GM18907 (cell line): ENCODE measurements around the gene TENM4.

Experiments used
- ATAC-seq: cut with Tn5 transposase; IDR thresholded peaks from one replicate; pipeline ENCODE4 v1.9.1; 2021; ENCODE audit warnings: mild to moderate bottlenecking, moderate library complexity; ENCODE audit not compliant: unreplicated experiment

Gene TENM4

DNA sequence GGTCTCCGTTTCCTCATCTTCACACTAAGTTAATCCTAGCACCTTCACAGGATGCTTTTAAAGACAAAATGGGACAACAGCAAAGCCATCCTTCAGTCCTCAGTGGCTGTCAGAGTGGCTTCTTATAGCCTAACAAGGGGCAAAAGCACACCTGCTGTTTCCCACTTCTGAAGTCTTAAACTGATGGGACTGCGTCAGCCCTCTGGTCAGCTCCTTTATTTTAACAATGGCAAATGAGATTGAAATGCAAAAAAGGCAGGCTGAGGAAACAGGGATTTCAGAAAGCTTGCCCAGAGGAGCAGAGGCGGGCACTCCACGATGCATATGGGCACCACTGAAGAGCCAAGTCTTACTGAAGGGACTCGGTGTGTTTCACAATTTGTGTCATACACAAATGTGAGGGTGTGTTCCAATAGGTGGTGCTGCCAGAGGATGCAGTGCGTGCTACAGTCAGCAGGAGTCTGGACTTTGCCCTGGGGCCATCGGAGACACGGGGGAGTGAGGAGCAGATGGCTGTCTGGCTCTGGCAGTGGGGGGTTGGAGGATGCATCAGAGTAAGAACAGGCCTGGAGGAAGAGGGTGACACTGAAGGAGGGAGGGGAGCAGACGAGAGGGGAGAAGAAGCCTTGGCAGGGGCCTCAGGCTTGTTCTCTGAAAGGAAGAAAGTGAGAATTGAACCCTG, 47.3 kb downstream of the TENM4 start:
- no peak for ATAC-seq

DNA sequence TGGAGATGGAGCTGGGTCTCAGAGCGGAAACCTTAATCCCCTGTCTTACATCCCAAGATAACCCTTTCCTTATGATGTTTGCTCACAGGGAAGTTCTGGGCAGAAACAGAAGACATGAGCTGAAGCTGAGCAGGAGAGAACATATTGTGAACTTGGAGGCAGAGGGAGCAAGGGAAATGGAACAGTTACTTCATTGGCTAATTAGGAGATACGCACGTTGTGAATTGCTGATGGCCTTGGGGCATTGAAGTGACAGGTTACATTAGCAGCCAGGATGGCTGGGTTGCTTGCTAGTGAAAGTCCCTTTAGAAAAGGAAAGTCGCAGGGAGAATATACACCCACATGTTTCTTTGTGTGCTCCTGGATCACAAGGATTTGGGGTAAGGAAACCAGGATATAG, 48.7 kb downstream of the TENM4 start:
- ATAC-seq: no peak

DNA sequence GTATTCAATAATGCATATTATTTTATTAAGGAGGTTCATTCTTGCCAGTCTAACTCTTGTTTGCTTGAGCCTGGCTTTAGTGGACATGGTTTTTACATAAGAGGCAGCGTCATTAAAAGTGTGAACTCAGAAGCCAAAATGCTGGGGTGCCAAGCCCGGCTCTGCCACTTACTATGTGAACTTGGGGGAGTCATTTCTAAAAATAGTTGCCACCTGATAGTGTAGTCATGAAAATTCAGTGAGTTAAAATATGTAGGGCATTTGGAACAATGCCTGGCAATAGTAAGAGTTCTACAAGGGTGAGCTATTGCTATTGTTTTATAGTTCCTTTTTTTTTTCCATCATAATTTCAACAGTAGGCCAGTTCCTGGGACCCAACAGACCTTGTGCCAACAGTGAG, 49.9 kb downstream of the TENM4 start:
- no peak for ATAC-seq

DNA sequence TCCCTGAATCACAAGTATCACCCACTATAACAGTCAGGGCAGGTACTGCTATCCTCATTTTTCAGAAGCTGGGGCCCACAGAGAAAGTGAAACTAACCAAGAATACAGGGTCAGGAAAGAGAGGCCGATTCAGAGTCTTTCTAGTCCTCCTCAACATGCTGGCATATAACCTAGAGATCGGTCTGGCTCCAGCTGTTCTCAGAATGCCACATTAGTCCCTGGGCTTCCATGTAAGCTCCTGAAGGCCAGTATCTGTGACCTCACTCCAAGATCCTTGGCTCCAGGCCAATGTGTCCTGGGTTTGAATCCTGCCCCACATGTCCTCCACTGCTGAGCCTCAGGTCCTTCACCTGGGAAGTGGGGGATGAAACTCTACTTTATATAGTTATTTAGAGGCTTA, 50.4 kb downstream of the TENM4 start:
- ATAC-seq: no peak

DNA sequence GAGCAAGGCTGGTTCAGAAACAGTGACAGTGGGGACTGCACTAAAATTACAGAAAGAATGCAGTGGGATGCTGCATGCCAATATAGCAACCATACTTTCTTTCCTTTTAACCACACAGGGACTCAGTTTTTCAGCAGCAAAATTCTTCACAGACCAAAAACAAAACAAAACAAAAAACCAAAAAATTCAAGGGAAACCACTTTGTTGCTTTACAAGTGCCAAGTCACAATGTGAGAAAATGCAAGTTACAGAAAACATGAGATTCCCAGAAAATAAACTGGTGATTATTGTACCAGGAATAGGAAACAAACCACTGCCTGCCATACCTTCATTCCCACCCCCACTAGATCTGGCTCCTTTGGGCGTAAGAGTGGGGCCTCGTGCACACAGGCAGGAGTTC, 52.6 kb downstream of the TENM4 start:
- no peak for ATAC-seq

DNA sequence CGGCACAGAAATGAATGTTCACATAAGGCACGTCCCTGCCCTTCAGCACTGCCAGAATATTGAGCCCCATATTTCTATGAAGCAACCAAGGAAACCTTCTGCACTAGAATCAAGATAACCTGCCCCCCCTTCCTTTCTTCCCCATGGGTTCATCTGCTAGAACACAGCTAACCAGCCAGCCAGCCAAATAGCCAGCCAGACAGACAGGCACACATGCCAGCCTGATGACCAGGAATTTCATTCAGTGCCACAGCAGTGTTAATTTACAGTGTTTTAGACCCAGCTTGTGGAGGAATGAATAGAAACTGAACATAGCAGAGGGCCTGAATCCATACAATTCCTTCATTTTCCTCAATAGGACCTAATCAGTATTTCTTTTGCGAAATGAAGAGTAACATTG, 57.0 kb downstream of the TENM4 start:
- no peak for ATAC-seq

DNA sequence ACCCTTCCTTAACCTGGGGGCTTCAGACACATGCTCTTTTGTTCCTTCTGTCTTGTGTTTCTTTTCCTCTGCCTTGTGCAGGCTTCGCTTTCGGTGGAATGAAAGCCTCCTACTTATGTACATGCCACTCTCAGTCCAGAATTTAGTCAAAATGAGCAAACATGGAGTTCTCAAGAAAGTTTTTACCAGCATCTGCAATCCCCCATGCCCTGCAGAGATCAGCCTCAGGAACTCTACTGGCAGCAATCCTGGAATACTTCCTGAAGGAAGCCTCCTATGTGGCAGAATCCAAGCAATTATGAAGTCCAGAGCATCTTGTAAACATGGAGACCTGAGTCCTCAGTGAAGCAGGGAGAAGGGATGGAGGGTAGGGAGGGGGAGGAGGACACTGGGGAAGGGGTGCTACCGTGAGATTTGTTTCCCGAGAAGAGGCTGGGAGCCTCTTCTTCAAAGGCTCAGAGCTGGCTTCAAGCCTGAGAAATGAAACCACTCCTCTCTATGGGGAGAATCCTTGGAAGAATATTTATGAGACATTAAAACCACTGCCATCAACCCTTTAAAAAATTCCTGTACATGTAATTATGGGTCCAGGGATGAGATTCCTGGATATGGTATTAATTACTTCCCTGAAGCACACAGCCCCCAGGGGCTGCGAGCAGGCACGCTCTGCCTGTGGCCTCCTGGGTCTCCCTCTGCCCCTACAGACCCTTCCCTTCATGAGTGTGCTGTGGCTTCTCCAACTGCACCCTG, 58.4 kb downstream of the TENM4 start:
- ATAC-seq: no peak

DNA sequence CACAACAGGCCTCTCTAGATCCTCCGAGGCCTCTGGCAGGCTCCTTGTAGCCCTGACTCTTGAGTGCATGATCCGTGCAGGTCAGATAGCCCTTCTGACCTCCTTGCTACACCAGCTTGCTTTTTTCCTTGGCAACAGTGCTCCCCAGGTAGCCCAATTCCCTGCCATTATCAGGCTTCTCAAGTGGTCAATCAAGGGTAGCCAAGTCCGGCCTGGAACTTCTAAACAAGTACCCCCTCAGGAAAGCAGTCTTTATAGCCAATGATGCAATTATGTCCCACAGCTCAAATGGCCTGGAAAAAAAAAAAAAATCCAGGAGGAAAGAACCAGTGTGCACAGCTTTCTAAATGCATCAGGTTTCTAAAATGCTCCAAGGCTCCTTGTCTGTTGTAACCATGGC, 59.8 kb downstream of the TENM4 start:
- no peak for ATAC-seq

DNA sequence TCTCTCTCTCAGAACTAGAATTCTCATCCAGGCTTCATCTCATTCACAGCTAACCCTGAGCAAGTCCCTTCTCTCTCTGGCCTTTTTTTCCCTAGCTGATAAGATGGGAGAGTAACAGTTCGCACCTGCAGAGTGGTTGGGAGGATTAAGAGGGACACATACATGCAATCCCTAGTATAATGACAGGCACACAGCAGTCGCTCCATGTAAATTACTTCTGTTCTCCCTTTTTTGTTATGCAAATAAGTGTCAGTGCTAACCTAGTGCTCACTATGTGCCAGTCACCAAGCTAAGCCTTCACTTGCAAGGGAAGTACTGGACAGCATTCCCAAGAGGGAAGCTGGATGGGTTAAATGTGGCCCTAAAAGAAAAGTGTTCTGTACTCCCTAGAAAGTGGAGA, 63.4 kb downstream of the TENM4 start:
- ATAC-seq: no peak

DNA sequence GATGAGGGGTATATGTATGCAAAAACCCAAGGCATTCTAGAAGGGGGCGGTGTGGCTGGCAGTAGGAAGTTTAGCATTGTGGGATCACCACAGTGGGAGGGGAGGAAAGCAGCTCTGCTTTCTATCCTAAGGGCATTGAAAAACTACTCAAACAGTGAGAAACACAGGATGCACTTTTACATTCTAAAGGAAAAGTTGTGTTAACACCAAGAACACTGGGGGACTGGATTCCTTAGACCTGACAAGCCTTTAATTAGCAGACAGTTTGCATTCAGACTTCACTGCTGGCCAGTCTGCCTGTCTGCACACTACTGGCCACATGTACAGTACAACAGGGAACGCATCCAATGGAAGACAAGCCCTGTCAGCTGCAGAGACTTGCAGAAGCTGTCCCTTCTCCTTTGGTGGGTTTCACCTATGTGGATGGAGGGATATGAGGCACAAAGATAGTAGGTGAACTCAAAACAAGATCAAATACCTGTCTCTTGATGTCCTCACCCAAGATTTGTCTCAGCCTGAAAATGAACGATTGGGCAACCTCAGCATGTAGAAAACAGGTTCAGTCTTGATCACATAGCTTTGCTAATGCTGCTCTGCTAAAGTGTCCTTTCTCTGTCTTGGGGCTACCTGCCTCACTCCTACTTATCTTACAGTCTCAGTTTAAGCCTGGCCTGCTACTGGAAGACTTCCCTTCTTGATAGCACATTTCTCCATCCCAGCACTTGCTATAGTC, 64.8 kb downstream of the TENM4 start:
- no peak for ATAC-seq

DNA sequence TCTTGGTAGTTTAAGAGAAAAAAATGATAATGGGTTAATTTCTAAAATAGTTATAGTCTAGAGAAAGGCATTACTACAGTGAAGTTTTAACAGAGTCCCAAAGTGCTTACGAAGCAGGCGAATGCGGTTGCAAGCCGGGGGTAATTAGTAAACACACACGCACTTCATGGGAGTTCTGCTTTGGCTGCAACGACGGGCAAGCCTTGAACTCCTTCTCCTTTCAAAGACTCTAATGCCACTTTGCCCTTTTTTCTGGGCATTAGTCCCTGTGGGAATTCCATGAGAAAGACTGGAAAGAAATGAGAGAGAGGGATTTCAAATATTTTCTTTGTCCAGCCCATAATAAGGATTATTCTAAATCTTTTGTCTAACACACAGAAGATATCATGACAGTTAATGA, 66.1 kb downstream of the TENM4 start:
- ATAC-seq: no peak

DNA sequence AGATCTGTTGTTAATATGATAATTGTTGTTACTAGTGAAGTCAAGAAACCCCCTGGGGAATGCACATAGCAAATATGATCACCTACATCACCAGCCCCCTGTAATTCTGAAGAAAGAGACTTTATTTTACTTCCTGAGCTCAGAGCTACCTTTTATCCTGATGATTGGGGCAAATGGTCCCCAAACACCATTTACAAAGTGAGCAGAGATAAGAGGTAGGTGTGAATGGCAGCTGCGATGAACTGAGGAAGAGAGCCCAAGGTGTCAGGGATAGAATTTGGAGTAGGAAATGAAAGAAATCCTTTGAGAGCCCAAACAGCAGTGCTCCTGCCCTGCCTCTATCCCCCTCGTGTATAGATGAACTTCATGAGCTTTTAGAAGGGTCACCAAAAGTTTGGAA, 69.1 kb downstream of the TENM4 start:
- no peak for ATAC-seq

DNA sequence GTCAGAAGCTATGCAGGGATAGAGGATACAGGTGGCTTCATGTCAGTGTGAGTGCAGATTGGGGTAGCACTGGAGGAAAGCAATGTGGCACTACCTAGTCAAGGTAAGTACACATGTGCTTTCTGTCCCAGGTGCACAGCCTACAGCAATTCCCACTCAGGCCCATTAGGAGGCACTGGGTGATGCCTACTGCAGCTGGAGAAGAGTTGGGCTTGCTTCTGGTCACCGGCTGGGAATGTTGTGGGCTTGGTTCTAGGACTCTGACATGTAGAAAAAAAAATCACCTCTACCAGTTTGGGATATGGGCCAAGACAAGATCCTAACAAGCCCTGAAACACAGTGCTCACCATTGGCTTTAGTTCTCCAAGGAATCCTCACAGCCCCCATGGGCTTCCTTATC, 69.7 kb downstream of the TENM4 start:
- ATAC-seq: no peak

DNA sequence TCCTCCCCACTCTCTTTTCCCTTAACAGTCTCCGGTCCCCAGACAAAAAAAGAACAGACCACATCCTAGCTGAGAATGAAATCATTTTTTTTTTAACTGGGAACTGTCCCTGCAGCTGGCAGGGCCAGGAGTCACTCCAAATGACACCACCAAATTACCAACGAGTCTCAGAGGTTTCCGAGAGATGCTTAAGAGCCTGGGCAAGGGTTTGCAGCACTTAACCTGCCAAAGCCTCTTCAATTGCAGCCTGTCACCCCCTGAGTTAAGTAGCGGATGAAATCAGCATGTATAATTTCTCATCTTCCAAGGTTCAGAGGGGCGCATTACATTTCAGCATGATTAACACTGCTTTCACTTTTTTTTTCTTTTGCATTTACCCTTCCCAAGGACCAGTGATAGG, 71.8 kb downstream of the TENM4 start:
- ATAC-seq: no peak

DNA sequence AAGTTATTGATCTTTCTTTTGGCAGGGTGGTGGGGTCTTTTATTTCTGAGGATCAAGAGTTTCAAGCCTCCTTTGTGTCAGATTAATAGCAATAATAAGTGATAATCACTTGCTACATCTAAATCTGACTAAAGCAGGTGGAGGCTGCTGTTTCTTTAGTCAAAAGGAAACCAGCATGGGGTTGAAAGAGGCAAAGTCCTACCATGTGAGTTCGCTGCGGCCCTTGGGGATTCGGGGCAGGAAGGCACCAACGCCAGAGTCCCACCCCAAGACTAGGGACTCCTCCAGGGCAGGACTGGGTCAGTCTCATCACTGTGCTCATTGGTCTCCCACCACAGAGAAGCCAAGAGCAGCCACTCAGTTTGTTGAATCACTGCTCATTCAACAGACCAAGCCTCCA, 73.0 kb downstream of the TENM4 start:
- ATAC-seq: no peak

DNA sequence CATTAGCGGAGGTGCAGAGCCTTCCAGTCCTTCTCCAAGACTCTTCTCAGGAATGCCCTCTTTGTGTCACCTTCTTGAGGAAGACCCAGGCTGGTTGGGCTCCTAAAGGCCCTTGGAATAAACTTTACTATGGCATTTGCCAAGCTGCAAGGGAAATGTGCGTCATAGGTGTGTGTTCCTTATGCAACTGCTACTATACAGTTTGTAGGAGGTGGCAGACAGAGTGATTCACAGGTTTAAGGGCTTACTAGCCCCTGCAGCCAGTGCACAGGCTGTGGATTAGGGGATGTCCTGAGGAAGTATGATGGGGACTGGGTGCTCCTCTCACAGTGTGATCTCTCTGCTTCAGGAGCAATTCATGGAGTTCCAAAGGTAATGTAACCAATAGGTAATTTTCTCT, 74.6 kb downstream of the TENM4 start:
- no peak for ATAC-seq

DNA sequence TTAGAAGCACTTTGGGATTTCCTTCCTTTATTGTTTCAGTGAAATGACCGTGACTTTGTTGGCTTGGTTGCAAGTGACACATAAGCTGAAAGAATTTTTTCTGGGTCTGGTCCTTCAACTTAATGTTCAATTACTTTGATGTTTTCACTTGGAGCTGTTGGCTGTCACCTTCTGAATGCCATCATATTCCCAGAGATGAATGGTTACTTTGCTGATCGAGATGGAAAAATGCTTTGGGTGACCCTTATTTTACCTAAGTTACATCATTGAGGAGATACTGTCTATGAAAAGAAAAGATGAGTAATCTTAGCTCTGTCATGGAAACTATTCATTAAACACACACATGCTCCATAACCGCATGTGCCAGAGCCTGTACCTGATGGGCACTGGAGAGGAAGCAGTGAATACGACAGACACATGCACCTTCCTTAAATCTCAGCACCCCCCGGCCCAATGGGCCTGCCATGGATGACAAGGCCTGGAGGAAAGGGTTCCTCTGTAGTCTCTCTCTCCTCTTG, 76.9 kb downstream of the TENM4 start:
- no peak for ATAC-seq

DNA sequence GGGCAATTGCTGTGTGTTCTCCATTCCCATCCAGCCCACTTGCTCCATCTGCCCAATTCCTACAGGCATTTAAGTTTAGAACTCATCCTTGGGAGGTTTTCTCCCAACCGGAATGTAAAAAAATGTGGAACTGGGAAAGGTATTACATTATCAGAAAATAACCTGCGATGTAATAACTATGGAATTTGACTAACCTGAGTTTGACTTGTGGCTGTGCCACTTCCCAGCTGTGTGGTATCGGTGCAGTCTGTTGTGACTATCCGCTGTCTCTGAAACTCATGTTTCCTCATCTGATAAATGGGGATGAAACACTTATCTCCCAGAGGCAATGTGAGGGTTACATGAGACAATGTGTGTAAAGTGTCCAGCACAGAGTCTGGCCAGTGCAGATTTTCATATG, 77.6 kb downstream of the TENM4 start:
- no peak for ATAC-seq

DNA sequence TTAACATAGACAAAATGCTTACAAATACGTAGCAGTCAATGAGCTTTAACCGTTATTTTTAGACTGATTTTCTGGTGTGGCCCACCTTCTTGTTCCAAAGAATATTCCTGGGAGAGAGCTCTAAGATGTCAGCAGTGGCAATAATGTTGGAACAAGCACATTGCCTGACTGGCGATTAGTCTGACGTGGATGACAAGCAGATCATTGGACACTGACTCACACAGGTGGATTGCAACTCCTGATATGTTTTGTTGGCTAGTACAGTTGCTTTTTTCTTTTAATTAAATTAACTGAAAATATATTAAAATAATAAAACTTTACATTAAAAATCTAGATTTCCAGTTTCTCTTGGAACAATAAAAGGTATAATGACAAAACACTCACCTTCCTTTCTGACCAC, 78.0 kb downstream of the TENM4 start:
- no peak for ATAC-seq

DNA sequence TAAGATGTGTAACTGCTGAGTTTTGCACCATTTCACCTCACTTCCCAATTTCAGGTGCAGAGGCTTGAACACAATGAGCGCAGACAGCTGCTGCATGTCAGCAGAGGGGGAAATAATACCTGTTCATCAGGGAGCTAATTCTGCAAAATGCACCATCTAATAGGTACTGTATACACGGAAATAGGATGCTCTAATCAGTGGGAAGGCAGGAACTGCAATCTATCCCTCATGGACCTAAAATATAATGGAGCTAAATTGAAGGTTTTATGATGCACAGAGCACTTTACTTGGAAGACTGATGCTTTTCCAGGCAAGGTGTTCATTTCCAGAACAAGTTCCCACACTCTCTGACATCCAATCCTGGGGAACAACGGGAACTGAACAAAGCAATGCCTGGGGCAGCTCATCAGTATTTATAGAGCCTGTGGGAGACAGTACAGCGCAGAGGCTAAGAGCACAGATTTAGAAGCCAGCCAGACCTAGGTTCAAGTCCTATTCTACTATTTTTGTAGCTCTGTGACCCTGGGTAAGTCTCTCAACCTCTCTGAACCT, 78.5 kb downstream of the TENM4 start:
- no peak for ATAC-seq

DNA sequence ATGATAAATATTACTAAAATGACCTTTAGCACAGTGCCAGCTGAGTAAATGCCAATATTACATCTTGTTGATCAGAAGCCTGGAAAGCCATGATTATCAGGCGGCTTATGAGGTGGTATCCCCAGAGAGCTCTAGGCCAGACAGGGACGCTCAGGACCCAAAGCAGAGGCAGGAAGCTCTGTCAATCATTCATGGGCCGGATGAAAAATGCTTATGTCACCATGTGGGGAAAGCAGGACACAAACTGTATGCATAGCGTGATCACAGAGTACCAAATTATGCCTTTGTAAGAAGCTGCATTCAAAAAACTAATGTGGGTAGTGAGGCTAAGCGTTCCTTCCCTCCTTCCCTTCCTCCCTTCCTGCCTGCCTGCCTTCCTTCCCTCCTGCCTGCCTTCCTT, 82.6 kb downstream of the TENM4 start:
- no peak for ATAC-seq

DNA sequence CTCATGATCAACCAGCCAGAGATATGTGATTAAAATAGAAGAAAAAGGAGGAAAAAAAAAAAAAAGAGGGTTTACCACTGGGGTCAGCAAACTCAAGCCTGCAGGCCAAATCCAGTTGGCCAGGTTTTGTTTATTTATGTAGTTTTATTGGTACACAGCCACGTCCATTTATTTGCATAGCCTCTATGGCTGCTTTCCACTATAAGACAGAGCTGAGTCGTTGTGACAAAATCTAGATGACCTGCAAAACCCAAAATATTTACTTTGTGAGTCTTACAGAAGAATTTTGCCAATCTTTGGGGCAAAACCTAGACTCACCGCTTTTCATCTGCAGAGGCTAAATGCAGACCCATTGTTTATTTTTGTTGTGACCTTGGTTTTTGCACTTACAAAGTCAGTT, 87.1 kb downstream of the TENM4 start:
- no peak for ATAC-seq
